Activated T-helper 2 cell treated with anti-CD3 and anti-CD28 coated beads, Interferon-gamma antibody, Interleukin-2, Interleukin-4, amounts not matched to agents 10 μg/mL and 5 μg/mL and 100 μg/mL, durations not matched to agents 14 hours and 24 hours and 36 hours (primary cell): ENCODE measurements around the gene TRIM71. TPM values are rescaled to one million over a fixed set of nuclear protein-coding genes. Genes with fewer than 3 reads are reported as not detected.
"Not testable (repeated sequence)": the region's sequence is repeated elsewhere in the genome, so short reads cannot be mapped to it uniquely, and the experiment has no call there.

ENCODE experiments used
- DNase-seq: peaks from one replicate; pipeline ENCODE4 v3.0.0; 2021; ENCODE audit warnings: low spot score
- H3K27ac Mint-ChIP-seq: one replicate; pipeline ENCODE4 v1.8.0; 2021; ENCODE audit warnings: mixed read lengths
- H3K27me3 Mint-ChIP-seq: one replicate; pipeline ENCODE4 v1.8.0; 2021; ENCODE audit warnings: low read depth, mixed read lengths
- H3K36me3 Mint-ChIP-seq: one replicate; pipeline ENCODE4 v1.8.0; 2021; ENCODE audit warnings: low read depth, mixed read lengths
- H3K4me1 Mint-ChIP-seq: one replicate; pipeline ENCODE4 v1.8.0; 2021; ENCODE audit warnings: low read depth, mixed read lengths
- H3K4me3 Mint-ChIP-seq: one replicate; pipeline ENCODE4 v1.8.0; 2021; ENCODE audit warnings: low read depth, mild to moderate bottlenecking, moderate library complexity, mixed read lengths
- H3K9me3 Mint-ChIP-seq: one replicate; pipeline ENCODE4 v1.8.0; 2021; ENCODE audit warnings: mixed read lengths
- intact Hi-C: fragments of 100-400 bp; cut with micrococcal nuclease; formaldehyde crosslinking; loops from one replicate; pipeline ENCODE4 v1.15.1; 2023
- total RNA-seq: library from RNA; stranded (reverse); gene quantifications from 2 replicates; pipeline ENCODE4 v1.2.3, GENCODE V29; 2022

The TRIM71 gene
- total RNA-seq, 1 donor from 2014 or later: 0.05 TPM

- H3K27ac Mint-ChIP-seq: no peak overlapping the region
- H3K4me1 Mint-ChIP-seq: peaks cover 5% of the 10 kb centered on the region
- intact Hi-C loops: no loop called here
- H3K36me3 Mint-ChIP-seq: peaks cover 5% of the 10 kb centered on the region
- H3K4me3 Mint-ChIP-seq: no peak overlapping the region
- DNase-seq: no peak
- no peaks in the 10 kb centered on the region for H3K9me3 Mint-ChIP-seq
- H3K27me3 Mint-ChIP-seq: peaks cover 49% of the 10 kb centered on the region
Observed at GRCh38 chr3:32822609-32823498, 5.1 kb downstream of the TRIM71 start.

- H3K4me1 Mint-ChIP-seq, H3K9me3 Mint-ChIP-seq, H3K27ac Mint-ChIP-seq, H3K4me3 Mint-ChIP-seq, DNase-seq, intact Hi-C loops, H3K36me3 Mint-ChIP-seq: not testable (repeated sequence)
- peaks cover 49% of the 10 kb centered on the region for H3K27me3 Mint-ChIP-seq
Observed at GRCh38 chr3:32823641-32824184, 5.9 kb downstream of the TRIM71 start.

- Mint-ChIP-seq H3K36me3 (no peaks in the 10 kb centered on the region), H3K4me3 (no peak overlapping the region), H3K9me3 (no peaks in the 10 kb centered on the region), H3K4me1 (no peaks in the 10 kb centered on the region), H3K27me3 (peaks cover 33% of the 10 kb centered on the region), H3K27ac (no peak overlapping the region)
- intact Hi-C loops: no loop called here
- no peak for DNase-seq
Observed at GRCh38 chr3:32825601-32826375, 8.0 kb downstream of the TRIM71 start.

- Mint-ChIP-seq H3K27me3 (peaks cover 31% of the 10 kb centered on the region), H3K9me3 (no peaks in the 10 kb centered on the region), H3K4me3 (no peak overlapping the region), H3K27ac (no peak overlapping the region), H3K4me1 (no peaks in the 10 kb centered on the region), H3K36me3 (no peaks in the 10 kb centered on the region)
- intact Hi-C loops: no loop called here
- no peak for DNase-seq
Observed at GRCh38 chr3:32831062-32831461, 13.3 kb downstream of the TRIM71 start.

GRCh38 chr3:32831791-32832190 lies 14.0 kb downstream of the TRIM71 start:
- DNase-seq: no peak
- H3K4me1 Mint-ChIP-seq: no peaks in the 10 kb centered on the region
- H3K27ac Mint-ChIP-seq: no peak overlapping the region
- no peaks in the 10 kb centered on the region for H3K9me3 Mint-ChIP-seq
- no peaks in the 10 kb centered on the region for H3K36me3 Mint-ChIP-seq
- H3K4me3 Mint-ChIP-seq: no peak overlapping the region
- peaks cover 36% of the 10 kb centered on the region for H3K27me3 Mint-ChIP-seq
- intact Hi-C loops: no loop called here

- DNase-seq: no peak
- no peaks in the 10 kb centered on the region for H3K4me1 Mint-ChIP-seq
- intact Hi-C loops: no loop called here
- H3K36me3 Mint-ChIP-seq: no peaks in the 10 kb centered on the region
- H3K4me3 Mint-ChIP-seq: no peak overlapping the region
- H3K9me3 Mint-ChIP-seq: no peaks in the 10 kb centered on the region
- no peak overlapping the region for H3K27ac Mint-ChIP-seq
- peaks cover 37% of the 10 kb centered on the region for H3K27me3 Mint-ChIP-seq
Observed at GRCh38 chr3:32832193-32832592, 14.4 kb downstream of the TRIM71 start.

- Mint-ChIP-seq H3K4me3 (no peak overlapping the region), H3K4me1 (no peaks in the 10 kb centered on the region), H3K9me3 (no peaks in the 10 kb centered on the region), H3K36me3 (no peaks in the 10 kb centered on the region), H3K27me3 (peaks cover 33% of the 10 kb centered on the region), H3K27ac (no peak overlapping the region)
- intact Hi-C loops: no loop called here
- DNase-seq: no peak
Observed at GRCh38 chr3:32835049-32835371, 17.2 kb downstream of the TRIM71 start.

- intact Hi-C loops: no loop called here
- no peak overlapping the region for H3K4me3 Mint-ChIP-seq
- peaks cover 34% of the 10 kb centered on the region for H3K27me3 Mint-ChIP-seq
- no peaks in the 10 kb centered on the region for H3K36me3 Mint-ChIP-seq
- no peaks in the 10 kb centered on the region for H3K9me3 Mint-ChIP-seq
- no peak overlapping the region for H3K27ac Mint-ChIP-seq
- no peaks in the 10 kb centered on the region for H3K4me1 Mint-ChIP-seq
- DNase-seq: no peak
Observed at GRCh38 chr3:32835961-32836360, 18.2 kb downstream of the TRIM71 start.

GRCh38 chr3:32836601-32837000 lies 18.8 kb downstream of the TRIM71 start:
- no peak for DNase-seq
- Mint-ChIP-seq H3K9me3 (no peaks in the 10 kb centered on the region), H3K4me1 (no peaks in the 10 kb centered on the region), H3K36me3 (no peaks in the 10 kb centered on the region), H3K4me3 (no peak overlapping the region), H3K27ac (no peak overlapping the region), H3K27me3 (peaks cover 34% of the 10 kb centered on the region)
- intact Hi-C loops: no loop called here

GRCh38 chr3:32837366-32837765 lies 19.6 kb downstream of the TRIM71 start:
- no peak overlapping the region for H3K27ac Mint-ChIP-seq
- intact Hi-C loops: no loop called here

GRCh38 chr3:32837789-32838188 lies 20.0 kb downstream of the TRIM71 start:
- Mint-ChIP-seq H3K4me1 (peaks cover 7% of the 10 kb centered on the region), H3K27ac (no peak overlapping the region), H3K4me3 (no peak overlapping the region), H3K36me3 (no peaks in the 10 kb centered on the region), H3K9me3 (no peaks in the 10 kb centered on the region), H3K27me3 (peaks cover 29% of the 10 kb centered on the region)
- intact Hi-C loops: no loop called here
- DNase-seq: no peak

More at GRCh38 chr3:32837366-32837765, 19.6 kb downstream of the TRIM71 start:
- Mint-ChIP-seq H3K27me3 (peaks cover 29% of the 10 kb centered on the region), H3K4me1 (peaks cover 3% of the 10 kb centered on the region), H3K36me3 (no peaks in the 10 kb centered on the region), H3K4me3 (no peak overlapping the region), H3K9me3 (no peaks in the 10 kb centered on the region)
- no peak for DNase-seq

- intact Hi-C loops: no loop called here
- H3K27ac Mint-ChIP-seq: no peak overlapping the region
- H3K9me3 Mint-ChIP-seq: no peaks in the 10 kb centered on the region
- peaks cover 21% of the 10 kb centered on the region for H3K27me3 Mint-ChIP-seq
- DNase-seq: no peak
- no peak overlapping the region for H3K4me3 Mint-ChIP-seq
- H3K4me1 Mint-ChIP-seq: peaks cover 10% of the 10 kb centered on the region
- H3K36me3 Mint-ChIP-seq: no peaks in the 10 kb centered on the region
Observed at GRCh38 chr3:32839714-32840085, 21.9 kb downstream of the TRIM71 start.
